Activated effector memory CD4-positive, alpha-beta T cell treated with Interleukin-2 at 50 U/mL for 16 hours (primary cell): ENCODE data around the gene PLA2G5.

Experiments
- DNase-seq: peaks from one replicate; pipeline ENCODE4 v3.0.0-alpha.2; 2020

Gene PLA2G5

GRCh38 chr1:20093303-20093702 lies 23.3 kb downstream of the PLA2G5 start:
- no peak for DNase-seq

GRCh38 chr1:20093940-20094391 lies 24.0 kb downstream of the PLA2G5 start:
- DNase-seq = no peak

GRCh38 chr1:20095564-20096434 lies 25.8 kb downstream of the PLA2G5 start:
- no peak for DNase-seq

GRCh38 chr1:20096840-20097447 lies 26.9 kb downstream of the PLA2G5 start:
- DNase-seq = no peak

GRCh38 chr1:20099533-20099932 lies 29.5 kb downstream of the PLA2G5 start:
- DNase-seq = no peak

- no peak for DNase-seq
Measured at GRCh38 chr1:20100632-20101355, 30.8 kb downstream of the PLA2G5 start.

- DNase-seq = no peak
Measured at GRCh38 chr1:20102875-20103274, 32.9 kb downstream of the PLA2G5 start.

GRCh38 chr1:20105856-20106255 lies 35.9 kb downstream of the PLA2G5 start:
- no peak for DNase-seq

GRCh38 chr1:20107351-20107750 lies 37.4 kb downstream of the PLA2G5 start:
- no peak for DNase-seq

GRCh38 chr1:20107796-20108195 lies 37.8 kb downstream of the PLA2G5 start:
- DNase-seq = no peak

GRCh38 chr1:20108366-20109123 lies 38.6 kb downstream of the PLA2G5 start:
- DNase-seq = no peak

GRCh38 chr1:20109223-20109856 lies 39.3 kb downstream of the PLA2G5 start:
- no peak for DNase-seq

GRCh38 chr1:20110679-20111078 lies 40.7 kb downstream of the PLA2G5 start:
- no peak for DNase-seq

GRCh38 chr1:20111452-20111851 lies 41.5 kb downstream of the PLA2G5 start:
- no peak for DNase-seq

GRCh38 chr1:20112279-20113000 lies 42.4 kb downstream of the PLA2G5 start:
- DNase-seq = no peak

- DNase-seq = no peak
Measured at GRCh38 chr1:20114021-20114648, 44.1 kb downstream of the PLA2G5 start.

- no peak for DNase-seq
Measured at GRCh38 chr1:20115479-20115878, 45.5 kb downstream of the PLA2G5 start.

- DNase-seq = no peak
Measured at GRCh38 chr1:20115916-20116315, 45.9 kb downstream of the PLA2G5 start.

GRCh38 chr1:20117236-20117635 lies 47.2 kb downstream of the PLA2G5 start:
- no peak for DNase-seq

- DNase-seq = no peak
Measured at GRCh38 chr1:20119347-20119746, 49.4 kb downstream of the PLA2G5 start, which contains the start of gene PLA2G2D. Gene PLA2G2D, minus strand, starts transcription at chr1:20119536. Its CDS starts 38 bp downstream, at chr1:20119498.

GRCh38 chr1:20120796-20121195 lies 50.8 kb downstream of the PLA2G5 start:
- no peak for DNase-seq
